GM12891 (cell line): ENCODE measurements around the gene CDH9. TPM values are rescaled to one million over a fixed set of nuclear protein-coding genes. Genes with fewer than 3 reads are reported as not detected.

ENCODE experiments used
- DNase-seq: peaks from one replicate; pipeline ENCODE4 v3.0.0; 2011; ENCODE audit warnings: low spot score; ENCODE audit not compliant: insufficient read length
- FAIRE-seq: peaks from 2 replicates; lab custom pipeline; 2011; peaks lifted over from hg19 to GRCh38; lab: Jason Lieb, UNC
- PAX5 ChIP-seq: IDR thresholded peaks from 2 replicates; pipeline ENCODE4 v1.6.1; 2011; ENCODE audit warnings: low read length, moderate library complexity, mild to moderate bottlenecking; ENCODE audit not compliant: insufficient read depth, severe bottlenecking
- POLR2A ChIP-seq: IDR thresholded peaks from 2 replicates; pipeline ENCODE4 v1.6.1; 2011; ENCODE audit warnings: low read depth, low read length, control low read depth
- POLR2AphosphoS5 ChIP-seq: IDR thresholded peaks from 2 replicates; pipeline ENCODE4 v1.6.1; 2011; ENCODE audit warnings: low read depth, low read length, control low read depth
- POU2F2 ChIP-seq: IDR thresholded peaks from 2 replicates; pipeline ENCODE4 v1.6.1; 2011; ENCODE audit warnings: low read depth, mild to moderate bottlenecking, control low read depth, low read length, moderate library complexity
- SPI1 ChIP-seq: IDR thresholded peaks from 2 replicates; pipeline ENCODE4 v1.6.1; 2011; ENCODE audit warnings: low read depth, low read length, control low read depth
- TAF1 ChIP-seq: IDR thresholded peaks from 2 replicates; pipeline ENCODE4 v1.6.1; 2011; ENCODE audit warnings: low read depth, low read length, control low read depth
- polyA plus RNA-seq: library from polyadenylated mRNA; unstranded; fragments of >200 nt; gene quantifications from one replicate; pipeline ENCODE4 v1.2.1, GENCODE V29; 2012; ENCODE audit warnings: low read depth, missing spikeins, inconsistent platforms; ENCODE audit not compliant: missing spikeins

CDH9 gene, protein sequence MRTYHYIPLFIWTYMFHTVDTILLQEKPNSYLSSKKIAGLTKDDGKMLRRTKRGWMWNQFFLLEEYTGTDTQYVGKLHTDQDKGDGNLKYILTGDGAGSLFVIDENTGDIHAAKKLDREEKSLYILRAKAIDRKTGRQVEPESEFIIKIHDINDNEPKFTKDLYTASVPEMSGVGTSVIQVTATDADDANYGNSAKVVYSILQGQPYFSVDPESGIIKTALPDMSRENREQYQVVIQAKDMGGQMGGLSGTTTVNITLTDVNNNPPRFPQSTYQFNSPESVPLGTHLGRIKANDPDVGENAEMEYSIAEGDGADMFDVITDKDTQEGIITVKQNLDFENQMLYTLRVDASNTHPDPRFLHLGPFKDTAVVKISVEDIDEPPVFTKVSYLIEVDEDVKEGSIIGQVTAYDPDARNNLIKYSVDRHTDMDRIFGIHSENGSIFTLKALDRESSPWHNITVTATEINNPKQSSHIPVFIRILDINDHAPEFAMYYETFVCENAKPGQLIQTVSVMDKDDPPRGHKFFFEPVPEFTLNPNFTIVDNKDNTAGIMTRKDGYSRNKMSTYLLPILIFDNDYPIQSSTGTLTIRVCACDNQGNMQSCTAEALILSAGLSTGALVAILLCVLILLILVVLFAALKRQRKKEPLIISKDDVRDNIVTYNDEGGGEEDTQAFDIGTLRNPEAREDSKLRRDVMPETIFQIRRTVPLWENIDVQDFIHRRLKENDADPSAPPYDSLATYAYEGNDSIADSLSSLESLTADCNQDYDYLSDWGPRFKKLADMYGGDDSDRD
- not detected for polyA plus RNA-seq

DNA sequence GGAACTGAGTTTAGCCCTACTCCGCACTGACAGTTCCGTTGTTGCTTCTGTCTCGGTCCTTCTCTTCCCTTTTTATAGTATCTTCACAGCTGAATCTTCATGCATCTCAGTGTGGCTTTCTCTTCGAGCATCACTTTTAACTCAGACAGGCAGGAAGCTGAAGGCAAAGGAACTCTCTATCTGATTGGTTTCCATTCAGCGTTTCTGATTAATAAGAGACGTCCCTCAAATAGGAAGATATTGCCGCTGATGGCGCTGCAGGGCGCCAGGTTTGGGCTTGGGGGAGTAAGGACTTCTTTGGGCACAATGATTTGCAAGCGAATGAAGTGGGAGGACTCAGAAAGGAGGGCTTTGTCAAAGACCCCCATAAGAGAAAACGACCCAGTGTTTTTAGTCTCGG is at the start of gene CDH9:
Gene CDH9 (minus strand): TSS at position 111 of the 400 bp plus-strand sequence. CDS start 50,253 bp downstream, outside the sequence.
- DNase-seq: no peak
- no peak for TF ChIP-seq PAX5
- TF ChIP-seq POLR2AphosphoS5: no peak
- no peak for TF ChIP-seq TAF1
- no peak for TF ChIP-seq SPI1
- TF ChIP-seq POLR2A: no peak
- no peak for TF ChIP-seq POU2F2
- FAIRE-seq: no peak

DNA sequence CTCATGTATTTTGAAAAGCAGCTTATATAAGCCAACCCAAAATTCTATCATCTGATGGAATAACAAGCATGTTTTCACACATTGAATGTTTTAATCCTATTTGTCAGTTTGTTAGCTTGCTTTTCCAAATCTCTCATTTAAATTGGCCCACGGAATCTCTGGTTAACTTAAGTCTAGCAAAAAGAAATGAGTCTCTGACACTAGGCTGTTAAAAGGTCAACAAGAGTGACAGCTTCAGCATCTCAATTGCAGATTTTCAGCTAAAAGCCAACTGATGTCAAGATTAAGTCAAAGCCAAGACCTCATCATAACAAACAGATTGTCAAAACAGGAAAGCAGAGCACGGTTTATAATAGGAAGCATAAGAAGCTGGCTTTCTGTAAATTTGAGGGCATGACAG is 49.4 kb upstream of the CDH9 start:
- FAIRE-seq: no peak
- no peak for DNase-seq
- no peak for TF ChIP-seq POLR2A
- no peak for TF ChIP-seq PAX5
- no peak for TF ChIP-seq SPI1
- no peak for TF ChIP-seq POLR2AphosphoS5
- TF ChIP-seq POU2F2: no peak

- TF ChIP-seq PAX5 (no peak), POU2F2 (no peak), POLR2AphosphoS5 (no peak), TAF1 (no peak), SPI1 (no peak), POLR2A (no peak)
- DNase-seq: no peak
- FAIRE-seq: no peak
Observed at GRCh38 chr5:27083449-27084415, 45.3 kb upstream of the CDH9 start.

DNA sequence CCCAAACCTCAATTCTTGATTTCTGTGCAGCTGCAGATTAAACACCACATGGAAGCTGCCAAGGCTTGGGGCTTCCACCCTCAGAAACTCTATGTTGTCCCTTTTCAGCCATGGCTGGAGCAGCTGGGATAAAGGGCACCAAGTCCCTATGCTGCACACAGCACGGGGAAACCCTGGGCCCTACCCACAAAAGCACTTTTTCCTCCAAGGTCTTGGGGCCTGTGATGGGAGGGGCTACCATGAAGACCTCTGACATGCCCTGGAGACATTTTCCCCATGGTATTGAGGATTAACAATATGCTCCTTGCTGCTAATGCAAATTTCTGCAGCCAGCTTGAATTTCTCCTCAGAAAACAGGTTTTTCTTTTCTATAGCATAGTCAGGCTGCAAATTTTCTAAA is 41.8 kb upstream of the CDH9 start:
- TF ChIP-seq PAX5 (no peak), SPI1 (no peak), TAF1 (no peak), POU2F2 (no peak), POLR2A (no peak), POLR2AphosphoS5 (no peak)
- DNase-seq (no peak), FAIRE-seq (no peak)

DNA sequence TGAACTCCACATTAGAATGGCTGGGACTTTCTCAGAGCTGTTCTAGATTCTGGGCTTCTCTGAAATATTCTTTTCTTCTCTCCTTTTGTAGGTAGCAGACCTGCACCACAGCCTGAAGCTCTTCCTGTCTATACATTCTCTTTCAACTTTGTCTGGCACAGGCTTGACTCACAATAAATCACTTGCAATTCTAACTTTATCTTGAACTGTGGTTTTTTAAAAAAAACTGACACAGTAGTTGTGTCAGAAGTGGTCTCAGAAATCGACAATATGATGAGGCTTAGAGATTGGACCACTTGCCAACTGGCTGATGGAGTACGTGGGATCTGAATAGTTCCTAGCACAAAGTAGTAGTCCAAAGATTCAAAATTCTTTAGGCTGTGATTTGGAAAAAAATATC is 24.1 kb upstream of the CDH9 start:
- DNase-seq: no peak
- no peak for FAIRE-seq
- TF ChIP-seq POU2F2 (no peak), POLR2A (no peak), SPI1 (no peak), POLR2AphosphoS5 (no peak), TAF1 (no peak), PAX5 (no peak)

DNA sequence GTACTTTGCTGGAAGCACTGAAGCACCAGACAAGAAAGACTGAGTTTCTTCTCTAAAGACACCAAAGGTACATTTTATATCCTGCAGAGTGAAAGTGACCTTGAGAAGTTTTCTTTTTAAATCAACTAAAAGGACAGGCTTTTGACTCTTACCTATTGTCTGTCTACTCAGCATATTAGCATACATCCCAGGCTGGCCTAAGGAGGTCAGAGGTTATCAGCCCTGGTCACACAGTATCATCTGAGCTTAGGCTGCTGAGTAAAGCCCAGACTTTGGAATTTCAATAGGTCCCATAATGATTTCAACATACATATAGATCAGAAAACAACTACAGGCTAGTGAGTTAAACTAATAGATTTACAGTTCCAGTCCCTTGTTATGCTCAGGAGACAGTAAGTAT is 10.1 kb upstream of the CDH9 start:
- TF ChIP-seq TAF1 (no peak), POU2F2 (no peak)
- FAIRE-seq (no peak), DNase-seq (no peak)

DNA sequence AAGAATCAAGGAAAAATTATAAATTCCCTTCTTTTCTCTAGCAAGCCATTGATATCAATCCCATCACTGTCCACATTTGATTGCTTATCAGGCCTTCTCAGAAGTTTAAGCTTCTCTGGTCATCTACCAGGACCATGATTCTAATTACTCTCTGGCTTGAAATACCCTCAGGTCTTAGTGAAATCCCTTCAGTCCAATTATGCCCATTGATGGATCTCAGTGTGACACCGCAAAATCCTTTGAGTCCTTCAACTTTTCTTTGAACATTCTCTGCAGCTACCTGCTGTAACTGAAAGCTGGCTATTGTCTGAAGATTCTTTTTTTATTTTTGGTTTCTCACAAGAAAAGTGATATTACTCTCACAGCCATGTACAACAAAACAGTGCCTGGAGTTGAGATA is 3.0 kb upstream of the CDH9 start:
- TF ChIP-seq SPI1 (no peak), PAX5 (no peak), POLR2A (no peak), TAF1 (no peak), POLR2AphosphoS5 (no peak), POU2F2 (no peak)
- FAIRE-seq (no peak), DNase-seq (no peak)

DNA sequence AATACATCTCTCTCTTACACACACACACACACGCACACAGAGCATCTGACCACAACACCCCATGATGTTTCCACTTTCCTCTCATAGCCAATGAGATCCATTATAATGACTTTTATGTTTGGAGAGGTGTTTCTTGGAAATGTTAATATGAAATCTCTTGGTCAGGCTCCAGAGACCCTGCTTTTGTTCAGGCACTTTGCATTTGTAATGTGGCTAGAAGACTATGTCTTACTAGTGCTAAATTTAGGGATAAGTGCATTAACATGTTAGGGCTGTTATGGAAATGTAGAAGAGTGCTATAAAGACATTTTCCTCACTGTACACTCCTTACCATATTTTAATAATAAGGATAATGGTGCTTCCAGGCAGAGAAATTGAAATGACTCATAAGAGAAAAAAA is 3.8 kb downstream of the CDH9 start:
- DNase-seq: no peak
- FAIRE-seq: no peak
- TF ChIP-seq TAF1 (no peak), POLR2AphosphoS5 (no peak), SPI1 (no peak), POU2F2 (no peak), PAX5 (no peak), POLR2A (no peak)
